Neutrophil (primary cell): ENCODE measurements around the gene THEMIS.

Source experiments
- H3K27ac ChIP-seq: fragments of 200-600 bp; sonication (generic); 2 replicates; pipeline ENCODE4 v1.5.1; 2016; ENCODE audit warnings: mild to moderate bottlenecking, moderate library complexity
- H3K27me3 ChIP-seq: fragments of 200-600 bp; sonication (generic); 2 replicates; pipeline ENCODE4 v1.6.0; 2016; ENCODE audit warnings: mild to moderate bottlenecking
- H3K36me3 ChIP-seq: fragments of 200-600 bp; sonication (generic); 2 replicates; pipeline ENCODE4 v1.5.1; 2017
- H3K4me1 ChIP-seq, 2 experiments: fragments of 200-600 bp in 1 of 2; sonication (generic) in 1 of 2; 1 replicate in 1 of 2; 2 replicates in 1 of 2; pipeline versions ENCODE4 v1.5.1 to v1.6.1; 2013 to 2016; ENCODE audit warnings: low read depth in 1 of 2, low read length in 1 of 2, mild to moderate bottlenecking in 1 of 2, moderate library complexity in 1 of 2; ENCODE audit not compliant: control insufficient read depth in 1 of 2, insufficient read depth in 1 of 2
- H3K4me3 ChIP-seq, 2 experiments: fragments of 200-600 bp in 1 of 2; sonication (generic) in 1 of 2; 1 replicate in 1 of 2; 2 replicates in 1 of 2; pipeline ENCODE4 v1.5.1; 2013 to 2016; ENCODE audit warnings: low read depth in 1 of 2, low read length in 1 of 2, mild to moderate bottlenecking in 1 of 2, moderate library complexity in 1 of 2
- H3K9me3 ChIP-seq: fragments of 200-600 bp; sonication (generic); 2 replicates; pipeline ENCODE4 v1.5.1; 2016
- TF ChIP-seq, protein P1 (sequence below): fragments of 200-600 bp; sonication (generic); IDR thresholded peaks from 2 replicates; pipeline ENCODE4 v1.5.1; 2016; ENCODE audit warnings: antibody characterized with exemption

Gene THEMIS, protein sequence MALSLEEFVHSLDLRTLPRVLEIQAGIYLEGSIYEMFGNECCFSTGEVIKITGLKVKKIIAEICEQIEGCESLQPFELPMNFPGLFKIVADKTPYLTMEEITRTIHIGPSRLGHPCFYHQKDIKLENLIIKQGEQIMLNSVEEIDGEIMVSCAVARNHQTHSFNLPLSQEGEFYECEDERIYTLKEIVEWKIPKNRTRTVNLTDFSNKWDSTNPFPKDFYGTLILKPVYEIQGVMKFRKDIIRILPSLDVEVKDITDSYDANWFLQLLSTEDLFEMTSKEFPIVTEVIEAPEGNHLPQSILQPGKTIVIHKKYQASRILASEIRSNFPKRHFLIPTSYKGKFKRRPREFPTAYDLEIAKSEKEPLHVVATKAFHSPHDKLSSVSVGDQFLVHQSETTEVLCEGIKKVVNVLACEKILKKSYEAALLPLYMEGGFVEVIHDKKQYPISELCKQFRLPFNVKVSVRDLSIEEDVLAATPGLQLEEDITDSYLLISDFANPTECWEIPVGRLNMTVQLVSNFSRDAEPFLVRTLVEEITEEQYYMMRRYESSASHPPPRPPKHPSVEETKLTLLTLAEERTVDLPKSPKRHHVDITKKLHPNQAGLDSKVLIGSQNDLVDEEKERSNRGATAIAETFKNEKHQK

DNA sequence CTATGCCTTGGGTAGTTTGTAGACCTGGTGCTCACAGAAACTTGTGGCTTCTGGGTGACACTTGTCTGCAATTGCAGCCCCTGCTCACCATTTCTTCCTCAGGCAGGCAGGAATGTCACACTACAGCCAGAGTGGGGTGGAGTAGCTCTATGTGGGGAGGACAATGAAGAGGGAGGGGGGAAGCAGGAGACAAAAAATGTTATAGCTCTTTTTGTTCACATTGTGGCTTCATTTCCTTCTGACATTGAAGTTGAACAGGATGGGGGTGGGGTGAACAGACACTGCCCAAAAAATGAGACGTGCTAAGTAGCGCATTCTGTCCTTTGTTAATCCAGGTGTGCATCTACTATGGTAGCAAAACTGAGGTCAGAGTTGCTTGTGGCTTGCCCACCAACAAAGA lies at the start of gene THEMIS:
Gene THEMIS (minus strand): TSS at position 124 of the 400 bp plus-strand sequence. CDS start 126 bp downstream, outside the sequence.
- no peak within 1 kb of the TSS for H3K27ac ChIP-seq
- H3K36me3 ChIP-seq: no peaks in the 10 kb centered on the region
- no peaks in the 10 kb centered on the region for H3K4me1 ChIP-seq
- H3K9me3 ChIP-seq: no peaks in the 10 kb centered on the region
- no peaks in the 10 kb centered on the region for H3K27me3 ChIP-seq
- TF ChIP-seq, protein P1, sequence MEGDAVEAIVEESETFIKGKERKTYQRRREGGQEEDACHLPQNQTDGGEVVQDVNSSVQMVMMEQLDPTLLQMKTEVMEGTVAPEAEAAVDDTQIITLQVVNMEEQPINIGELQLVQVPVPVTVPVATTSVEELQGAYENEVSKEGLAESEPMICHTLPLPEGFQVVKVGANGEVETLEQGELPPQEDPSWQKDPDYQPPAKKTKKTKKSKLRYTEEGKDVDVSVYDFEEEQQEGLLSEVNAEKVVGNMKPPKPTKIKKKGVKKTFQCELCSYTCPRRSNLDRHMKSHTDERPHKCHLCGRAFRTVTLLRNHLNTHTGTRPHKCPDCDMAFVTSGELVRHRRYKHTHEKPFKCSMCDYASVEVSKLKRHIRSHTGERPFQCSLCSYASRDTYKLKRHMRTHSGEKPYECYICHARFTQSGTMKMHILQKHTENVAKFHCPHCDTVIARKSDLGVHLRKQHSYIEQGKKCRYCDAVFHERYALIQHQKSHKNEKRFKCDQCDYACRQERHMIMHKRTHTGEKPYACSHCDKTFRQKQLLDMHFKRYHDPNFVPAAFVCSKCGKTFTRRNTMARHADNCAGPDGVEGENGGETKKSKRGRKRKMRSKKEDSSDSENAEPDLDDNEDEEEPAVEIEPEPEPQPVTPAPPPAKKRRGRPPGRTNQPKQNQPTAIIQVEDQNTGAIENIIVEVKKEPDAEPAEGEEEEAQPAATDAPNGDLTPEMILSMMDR: no peak
- H3K4me3 ChIP-seq: no peak within 1 kb of the TSS

DNA sequence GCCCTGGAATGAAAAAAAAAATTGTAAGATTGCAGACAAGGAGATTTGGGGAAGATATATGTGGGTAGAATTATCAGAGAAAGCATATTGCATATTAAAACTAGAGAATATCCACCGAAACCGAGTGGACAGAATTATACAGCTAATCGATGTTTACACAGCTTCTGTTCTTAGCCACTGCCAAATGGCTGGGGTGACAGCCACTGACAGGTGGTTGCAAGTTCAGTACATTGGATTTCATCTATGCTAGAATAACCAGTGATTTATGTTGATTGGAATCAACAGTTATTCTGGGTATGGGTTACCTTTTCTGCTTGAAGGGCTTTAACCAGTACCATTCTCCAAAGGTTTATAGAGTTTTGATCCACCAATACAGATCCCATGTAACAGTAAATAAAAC lies 48.4 kb upstream of the THEMIS start:
- Histone ChIP-seq H3K27me3 (no peaks in the 10 kb centered on the region), H3K36me3 (no peaks in the 10 kb centered on the region), H3K4me1 (no peaks in the 10 kb centered on the region), H3K27ac (no peak overlapping the region), H3K4me3 (no peak overlapping the region), H3K9me3 (no peaks in the 10 kb centered on the region)
- TF ChIP-seq, protein P1: no peak

DNA sequence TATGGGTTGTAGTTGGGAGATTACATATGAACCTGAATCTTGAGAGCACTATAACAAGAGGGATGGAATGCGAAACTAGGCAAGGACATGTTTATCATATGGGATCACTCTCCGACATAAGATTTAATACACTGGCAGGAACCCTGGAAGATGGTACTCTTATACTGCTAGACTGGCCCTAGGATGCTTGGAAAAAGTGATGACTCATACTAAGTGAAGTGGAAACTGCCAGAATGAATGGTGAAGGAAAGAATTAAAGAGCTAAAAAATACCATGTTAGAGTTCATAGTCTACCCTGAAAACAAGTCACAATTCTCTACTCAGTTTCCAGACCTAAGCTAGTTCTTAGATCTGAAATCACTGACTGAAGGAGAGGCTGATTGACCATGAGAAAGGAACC lies 45.5 kb upstream of the THEMIS start:
- Histone ChIP-seq H3K4me1 (no peaks in the 10 kb centered on the region), H3K27me3 (no peaks in the 10 kb centered on the region), H3K4me3 (no peak overlapping the region), H3K9me3 (no peaks in the 10 kb centered on the region), H3K36me3 (no peaks in the 10 kb centered on the region), H3K27ac (no peak overlapping the region)
- TF ChIP-seq, protein P1: no peak

DNA sequence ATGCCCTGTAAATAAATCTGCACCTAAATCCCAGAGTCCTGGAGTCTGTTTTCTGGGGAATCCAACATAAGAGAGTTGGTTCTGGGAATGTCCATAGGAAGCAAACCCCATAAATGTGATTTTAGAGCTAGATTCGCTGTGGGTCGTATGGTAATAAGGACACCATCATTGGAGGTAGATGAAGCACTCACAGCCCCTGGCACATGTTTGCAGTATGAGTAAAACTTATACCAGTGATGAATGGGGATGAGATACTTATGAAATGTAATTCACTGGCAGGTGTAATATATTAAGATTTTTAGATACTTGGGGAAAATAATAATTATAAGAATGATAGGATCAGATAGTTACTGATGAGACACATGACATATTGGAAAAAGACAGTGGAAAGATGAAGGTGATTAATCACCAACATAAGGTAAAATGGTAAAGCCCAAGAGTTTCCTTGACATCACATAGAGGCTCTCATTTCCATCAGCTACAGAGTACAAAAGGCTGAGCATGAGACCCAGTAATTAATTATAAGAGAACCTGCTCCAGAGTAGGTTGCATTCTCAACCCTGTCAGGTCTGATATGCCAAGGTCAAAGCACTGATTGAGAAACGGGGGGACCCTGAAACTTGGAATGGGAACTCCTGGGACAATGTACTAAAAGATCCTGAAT lies 44.7 kb upstream of the THEMIS start:
- no peaks in the 10 kb centered on the region for H3K4me1 ChIP-seq
- H3K27me3 ChIP-seq: no peaks in the 10 kb centered on the region
- TF ChIP-seq, protein P1: no peak

DNA sequence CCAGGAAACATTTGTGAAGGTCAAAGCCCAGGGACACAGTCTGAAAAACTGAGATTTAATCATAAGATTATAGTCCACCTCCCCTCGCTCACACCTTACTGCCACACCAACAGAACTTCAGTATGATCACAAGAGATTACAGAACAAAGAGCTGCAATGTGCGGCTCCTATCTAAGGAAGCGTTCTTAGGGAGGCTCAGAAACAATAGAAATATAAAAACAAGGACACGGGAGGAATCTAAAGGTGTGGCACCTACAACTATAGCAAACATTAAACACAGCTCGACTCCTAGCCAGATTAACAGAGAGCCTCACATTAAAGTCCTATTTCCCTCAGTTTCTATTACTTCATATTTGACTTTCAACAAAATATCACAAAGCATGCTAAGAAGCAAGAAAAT lies 40.4 kb upstream of the THEMIS start:
- H3K4me1 ChIP-seq: no peaks in the 10 kb centered on the region
- TF ChIP-seq, protein P1: no peak
- H3K9me3 ChIP-seq: no peaks in the 10 kb centered on the region
- H3K27me3 ChIP-seq: no peaks in the 10 kb centered on the region
- H3K36me3 ChIP-seq: no peaks in the 10 kb centered on the region
- no peak overlapping the region for H3K4me3 ChIP-seq
- no peak overlapping the region for H3K27ac ChIP-seq

More for the DNA sequence above, 44.7 kb upstream of the THEMIS start:
- Histone ChIP-seq H3K4me3 (no peak overlapping the region), H3K9me3 (no peaks in the 10 kb centered on the region), H3K36me3 (no peaks in the 10 kb centered on the region), H3K27ac (no peak overlapping the region)
